RPMI7951 (cell line): Measurements from ENCODE around the gene SPATA2. TPM values are rescaled to one million over a fixed set of nuclear protein-coding genes. Genes with fewer than 3 reads are reported as not detected.

Experiments used
- DNase-seq: peaks from one replicate; pipeline ENCODE4 v3.0.0-alpha.2; 2012; ENCODE audit warnings: low read depth
- total RNA-seq: library from RNA; depleted of rRNA; stranded (reverse); fragments of >200 nt; shearing (Covaris generic); gene quantifications from 2 replicates; pipeline ENCODE4 v1.2.3, GENCODE V29; 2014; rRNA removed

The SPATA2 gene
- total RNA-seq, 1 experiment from 2014 or later, result 6.6 TPM

GRCh38 chr20:49859011-49859410 lies 56.3 kb downstream of the SPATA2 start:
- no peak for DNase-seq

DNA sequence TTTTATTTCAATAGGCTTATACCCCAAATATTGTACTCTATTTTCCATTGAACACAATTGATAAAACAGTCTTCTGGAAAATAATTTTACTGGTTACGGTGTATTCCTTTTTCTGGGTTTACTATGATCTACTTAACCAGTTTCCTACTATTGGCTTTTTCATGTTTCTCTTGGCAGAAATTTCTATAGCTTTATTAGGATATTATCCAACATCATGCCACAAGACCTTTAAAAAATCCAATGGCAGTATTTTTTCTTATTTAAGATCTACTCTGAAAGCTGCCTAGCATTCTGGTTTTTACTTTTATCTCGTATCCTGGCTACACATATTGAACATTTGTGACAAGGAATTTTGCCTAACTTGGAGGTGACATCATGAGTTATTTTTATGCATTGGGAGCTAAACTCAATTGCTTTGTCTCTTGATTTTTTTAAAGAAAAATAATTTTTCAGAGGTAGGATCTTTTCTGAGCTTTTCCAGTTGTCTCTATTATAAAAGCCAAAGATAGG lies 57.2 kb downstream of the SPATA2 start:
- no peak for DNase-seq

DNA sequence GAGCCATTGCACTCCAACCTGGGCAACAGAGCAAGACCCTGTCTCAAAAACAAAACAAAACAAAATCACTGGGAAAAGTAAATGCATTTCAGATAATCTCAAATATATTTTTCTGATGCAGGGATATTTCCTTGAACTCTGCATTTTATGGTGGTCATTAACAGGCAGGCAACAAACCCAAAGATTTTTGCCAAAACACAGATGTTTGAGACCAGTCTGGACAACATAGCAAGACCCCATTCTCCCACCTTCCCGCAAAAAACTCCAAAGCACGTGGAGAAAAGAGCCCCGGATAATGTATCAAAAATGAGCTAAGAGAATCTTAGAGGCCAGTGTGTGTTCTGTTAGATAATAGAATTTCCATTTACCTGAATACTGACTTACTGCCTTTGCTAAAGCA lies 58.4 kb downstream of the SPATA2 start:
- DNase-seq, result no peak

DNA sequence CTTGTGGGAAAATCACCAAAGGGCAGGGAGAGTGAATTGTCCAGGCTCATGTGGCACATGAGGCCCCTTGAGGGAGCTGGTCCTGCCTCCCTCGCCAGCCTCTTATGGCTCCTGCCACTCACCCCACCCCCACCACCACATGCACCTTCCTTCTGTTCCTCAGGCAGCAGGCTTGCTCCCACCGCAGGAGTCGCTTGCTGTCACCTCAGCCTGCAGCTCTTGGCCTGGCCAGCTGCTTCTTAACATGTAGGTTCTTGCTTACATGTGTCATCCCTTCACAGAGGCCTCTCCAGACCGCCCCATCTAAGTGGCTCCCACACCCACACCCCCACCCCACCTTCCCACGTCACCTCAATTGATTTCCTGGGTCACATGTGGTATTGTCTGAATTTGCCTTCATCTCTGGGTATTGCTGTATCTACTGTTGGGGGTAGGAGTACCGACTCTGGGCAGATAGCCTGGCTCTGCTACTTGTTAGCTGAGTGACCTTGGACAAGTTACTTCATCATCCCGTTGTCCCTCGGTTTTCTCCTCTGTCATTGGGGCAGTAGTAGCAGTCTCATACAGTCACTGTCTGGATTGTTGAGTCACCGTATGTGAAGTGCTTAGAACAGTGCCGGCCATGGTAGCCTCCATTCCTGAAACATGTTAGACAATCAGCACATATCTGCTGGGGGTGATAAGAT lies 61.0 kb downstream of the SPATA2 start:
- no peak for DNase-seq

GRCh38 chr20:49853640-49854039 lies 61.7 kb downstream of the SPATA2 start:
- peak; percentile 89 for DNase-seq

Other genes starting within 250 kb of the SPATA2 start
- gene B4GALT5, start 201.7 kb downstream of the SPATA2 start, total RNA-seq, result 25.5 and 30.5 TPM in 2 replicates
- gene SLC9A8, start 102.7 kb downstream of the SPATA2 start, total RNA-seq, result 6.2 and 6.6 TPM in 2 replicates
- gene RNF114, start 20.9 kb upstream of the SPATA2 start, total RNA-seq, result 127 and 240 TPM in 2 replicates
- gene SNAI1, start 67.5 kb upstream of the SPATA2 start, total RNA-seq, result 1.4 and 1.7 TPM in 2 replicates
- gene UBE2V1, start 197.6 kb upstream of the SPATA2 start, total RNA-seq, result 134 and 174 TPM in 2 replicates
- 54.2 and 56.1 TPM in 2 replicates for gene PEDS1, start 238.2 kb upstream of the SPATA2 start, total RNA-seq